ENCODE measurements around the gene NFKBIA. TPM values are rescaled to one million over a fixed set of nuclear protein-coding genes. Genes with fewer than 3 reads are reported as not detected.
A peak's percentile ranks its signal among the peaks of the same experiment; 100 is the strongest.
"Not testable (repeated sequence)": the region's sequence is repeated elsewhere in the genome, so short reads cannot be mapped to it uniquely, and the experiment has no call there.

The NFKBIA gene
- polyA plus RNA-seq, 6 donors from 2014 or later: 570 to 1,223 (median 765) TPM

GRCh38 chr14:35405304-35405996 is 901 bp upstream of the NFKBIA start:
- ATAC-seq (ENCODE audit: low read depth in 2 of 2): no peak
- DNase-seq: no peak
- H3K36me3 Mint-ChIP-seq: peaks cover 14 to 18% of the 10 kb centered on the region in 2 donors
- H3K4me3 Mint-ChIP-seq: peak overlapping the region; percentile 91 to 96 (median 94)
- H3K27ac Mint-ChIP-seq: peak overlapping the region; percentile 89 to 100 (median 98)
- H3K9me3 Mint-ChIP-seq: no peaks in the 10 kb centered on the region
- H3K27me3 Mint-ChIP-seq: no peaks in the 10 kb centered on the region
- H3K4me1 Mint-ChIP-seq: peaks cover 43 to 60% (median 59%) of the 10 kb centered on the region in 3 donors

- Mint-ChIP-seq H3K4me3 (peak overlapping the region; percentile 92 to 98 (median 96)), H3K9me3 (no peaks in the 10 kb centered on the region), H3K27ac (peak overlapping the region; percentile 99 to 100 (median 99)), H3K4me1 (peaks cover 50 to 75% (median 67%) of the 10 kb centered on the region in 3 donors), H3K27me3 (no peaks in the 10 kb centered on the region), H3K36me3 (peaks cover 20 to 24% of the 10 kb centered on the region in 2 donors)
- DNase-seq: peak; percentile 94
- ATAC-seq (ENCODE audit: low read depth in 2 of 2): peak; percentile 58 to 61
Measured at GRCh38 chr14:35403603-35404448, 723 bp downstream of the NFKBIA start.

- Mint-ChIP-seq H3K27me3 (no peaks in the 10 kb centered on the region), H3K36me3 (peaks cover 20 to 24% of the 10 kb centered on the region in 2 donors), H3K4me1 (peaks cover 55 to 82% (median 74%) of the 10 kb centered on the region in 3 donors), H3K27ac (peak overlapping the region; percentile 96 to 100 (median 99)), H3K4me3 (peak overlapping the region; percentile 91 to 98 (median 96)), H3K9me3 (no peaks in the 10 kb centered on the region)
- ATAC-seq (ENCODE audit: low read depth in 2 of 2): no peak
- no peak for DNase-seq
Measured at GRCh38 chr14:35403114-35403602, 1.4 kb downstream of the NFKBIA start.

GRCh38 chr14:35402323-35403113 is 2.0 kb downstream of the NFKBIA start:
- H3K4me1 Mint-ChIP-seq: peaks cover 60 to 87% (median 80%) of the 10 kb centered on the region in 3 donors
- no peak for ATAC-seq (ENCODE audit: low read depth in 2 of 2)
- no peaks in the 10 kb centered on the region for H3K9me3 Mint-ChIP-seq
- peak overlapping the region; percentile 91 to 98 (median 96) for H3K4me3 Mint-ChIP-seq
- no peaks in the 10 kb centered on the region for H3K27me3 Mint-ChIP-seq
- DNase-seq: no peak
- H3K36me3 Mint-ChIP-seq: peaks cover 20 to 24% of the 10 kb centered on the region in 2 donors
- peak overlapping the region; percentile 96 to 100 (median 99) for H3K27ac Mint-ChIP-seq

GRCh38 chr14:35401422-35402265 is 2.9 kb downstream of the NFKBIA start:
- peak overlapping the region; percentile 91 to 98 (median 96) for H3K4me3 Mint-ChIP-seq
- ATAC-seq (ENCODE audit: low read depth in 2 of 2): no peak
- H3K27me3 Mint-ChIP-seq: no peaks in the 10 kb centered on the region
- H3K9me3 Mint-ChIP-seq: no peaks in the 10 kb centered on the region
- no peak for DNase-seq
- peak overlapping the region; percentile 74 to 100 (median 99) for H3K27ac Mint-ChIP-seq
- H3K4me1 Mint-ChIP-seq: peaks cover 63 to 85% (median 76%) of the 10 kb centered on the region in 3 donors
- peaks cover 20 to 24% of the 10 kb centered on the region in 2 donors for H3K36me3 Mint-ChIP-seq

- H3K4me1 Mint-ChIP-seq: peaks cover 55 to 77% (median 68%) of the 10 kb centered on the region in 3 donors
- peak overlapping the region; percentile 72 to 97 (median 93) for H3K4me3 Mint-ChIP-seq
- peak; percentile 31 for DNase-seq
- ATAC-seq (ENCODE audit: low read depth in 2 of 2): no peak
- peak overlapping the region; percentile 65 to 99 (median 90) for H3K27ac Mint-ChIP-seq
- no peaks in the 10 kb centered on the region for H3K27me3 Mint-ChIP-seq
- peaks cover 20 to 24% of the 10 kb centered on the region in 2 donors for H3K36me3 Mint-ChIP-seq
- H3K9me3 Mint-ChIP-seq: no peaks in the 10 kb centered on the region
Measured at GRCh38 chr14:35400648-35401421, 3.7 kb downstream of the NFKBIA start.

- DNase-seq (no peak), ATAC-seq (ENCODE audit: low read depth in 2 of 2) (no peak)
- peaks cover 20 to 24% of the 10 kb centered on the region in 2 donors for H3K36me3 Mint-ChIP-seq
- H3K4me3 Mint-ChIP-seq: peak overlapping the region in 6 of 8 donors; percentile 9 to 92 (median 52)
- peaks cover 49 to 69% (median 53%) of the 10 kb centered on the region in 3 donors for H3K4me1 Mint-ChIP-seq
- H3K9me3 Mint-ChIP-seq: no peaks in the 10 kb centered on the region
- peak overlapping the region; percentile 80 to 99 (median 92) for H3K27ac Mint-ChIP-seq
- no peaks in the 10 kb centered on the region for H3K27me3 Mint-ChIP-seq
Measured at GRCh38 chr14:35399083-35399937, 5.2 kb downstream of the NFKBIA start.

GRCh38 chr14:35398071-35398584 is 6.4 kb downstream of the NFKBIA start:
- ATAC-seq (ENCODE audit: low read depth in 2 of 2): peak; percentile 44 to 53
- Mint-ChIP-seq H3K27me3 (no peaks in the 10 kb centered on the region), H3K4me1 (peaks cover 44 to 63% (median 45%) of the 10 kb centered on the region in 3 donors), H3K27ac (peak overlapping the region; percentile 86 to 99 (median 93)), H3K9me3 (no peaks in the 10 kb centered on the region), H3K4me3 (peak overlapping the region; percentile 55 to 86 (median 78)), H3K36me3 (peaks cover 14 to 19% of the 10 kb centered on the region in 2 donors)
- DNase-seq: peak; percentile 41

- Mint-ChIP-seq H3K4me1 (peaks cover 29 to 48% (median 31%) of the 10 kb centered on the region in 3 donors), H3K36me3 (peaks cover 6 to 12% of the 10 kb centered on the region in 2 donors), H3K27ac (peak overlapping the region in 1 of 6 donors; percentile 58)
- H3K4me3 Mint-ChIP-seq; DNase-seq; H3K9me3 Mint-ChIP-seq; H3K27me3 Mint-ChIP-seq; ATAC-seq (ENCODE audit: low read depth in 2 of 2): not testable (repeated sequence)
Measured at GRCh38 chr14:35396610-35397009, 7.9 kb downstream of the NFKBIA start.

- no peak for ATAC-seq (ENCODE audit: low read depth in 2 of 2)
- Mint-ChIP-seq H3K9me3 (no peaks in the 10 kb centered on the region), H3K27ac (peak overlapping the region in 3 of 6 donors; percentile 6 to 79 (median 58)), H3K4me1 (peaks cover 21 to 35% (median 23%) of the 10 kb centered on the region in 3 donors), H3K36me3 (peaks cover 5 to 6% of the 10 kb centered on the region in 2 donors), H3K27me3 (no peaks in the 10 kb centered on the region), H3K4me3 (peak overlapping the region in 2 of 8 donors; percentile 33 to 48)
- DNase-seq: no peak
Measured at GRCh38 chr14:35395283-35395682, 9.3 kb downstream of the NFKBIA start.
